ENCODE data around the gene CD70.
A peak's percentile ranks its signal among the peaks of the same experiment; 100 is the strongest.
"Not testable (repeated sequence)": the region's sequence is repeated elsewhere in the genome, so short reads cannot be mapped to it uniquely, and the experiment has no call there.

The CD70 gene, protein sequence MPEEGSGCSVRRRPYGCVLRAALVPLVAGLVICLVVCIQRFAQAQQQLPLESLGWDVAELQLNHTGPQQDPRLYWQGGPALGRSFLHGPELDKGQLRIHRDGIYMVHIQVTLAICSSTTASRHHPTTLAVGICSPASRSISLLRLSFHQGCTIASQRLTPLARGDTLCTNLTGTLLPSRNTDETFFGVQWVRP

DNA sequence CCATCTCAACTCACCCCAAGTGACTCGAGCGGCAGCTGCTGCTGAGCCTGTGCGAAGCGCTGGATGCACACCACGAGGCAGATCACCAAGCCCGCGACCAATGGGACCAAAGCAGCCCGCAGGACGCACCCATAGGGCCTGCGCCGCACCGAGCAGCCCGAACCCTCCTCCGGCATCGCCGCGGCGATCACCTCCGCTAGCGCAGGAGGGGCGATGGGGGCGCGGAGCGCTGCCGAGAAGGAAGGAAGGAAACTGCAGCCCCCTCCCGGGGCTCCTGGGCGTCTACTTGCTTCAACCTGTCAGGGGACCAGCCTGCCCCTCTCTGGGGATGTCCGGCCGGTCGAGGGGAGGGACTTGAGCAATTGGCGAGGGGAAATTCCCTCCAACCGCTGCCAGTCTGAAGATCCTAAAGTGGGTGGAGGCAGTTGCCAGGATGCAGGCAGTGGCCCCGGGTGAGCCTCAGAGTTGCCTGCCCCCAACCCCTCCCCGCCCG lies at the start of gene CD70:
TSS of gene CD70 (minus strand) at position 324 of the 493 bp plus-strand sequence. CDS start at position 176, 148 bp downstream.
- TF ChIP-seq GATA1 (IDR thresholded peaks at IDR 0.05; ENCODE audit: low read depth, low read length) (no peak), POLR2A (IDR thresholded peaks at IDR 0.05; ENCODE audit: low read length) (peak; percentile 84)
- no peak for DNase-seq

DNA sequence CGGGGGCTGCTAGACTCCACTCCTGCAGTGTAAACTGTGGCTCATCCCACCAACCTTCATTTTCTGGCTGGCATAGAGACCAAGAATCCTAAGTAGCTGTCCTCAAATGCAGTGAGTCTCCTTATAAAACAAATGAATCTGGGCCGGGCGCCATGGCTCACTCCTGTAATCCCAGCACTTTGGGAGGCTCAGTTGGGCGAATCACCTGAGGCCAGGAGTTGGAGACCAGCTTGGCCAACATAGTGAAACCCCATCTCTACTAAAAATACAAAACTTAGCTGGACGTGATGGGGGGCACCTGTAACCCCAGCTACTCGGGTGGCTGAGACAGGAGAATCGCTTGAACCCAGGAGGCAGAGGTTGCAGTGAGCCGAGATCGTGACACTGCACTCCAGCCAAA lies 49.4 kb upstream of the CD70 start:
- DNase-seq: not testable (repeated sequence)

DNA sequence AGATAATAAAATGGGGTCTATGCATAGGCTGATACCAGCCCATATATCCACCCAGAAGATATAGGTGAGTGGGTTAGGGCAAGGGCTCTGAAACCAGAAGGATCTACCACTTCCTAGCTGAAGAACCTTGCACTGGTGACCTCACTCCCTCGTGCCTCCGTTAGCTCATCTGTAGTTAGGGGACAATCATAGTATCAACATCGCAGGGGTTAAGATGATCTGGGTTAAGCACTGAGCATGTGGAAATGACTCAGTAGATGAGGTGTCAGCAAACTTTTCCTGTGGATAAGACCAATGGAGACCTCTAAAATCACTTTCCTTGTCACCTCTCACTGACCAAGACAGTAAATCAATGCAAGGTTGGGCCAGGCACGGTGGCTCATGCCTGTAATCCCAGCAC lies 48.5 kb upstream of the CD70 start:
- peak in 1 of 2 experiments; percentile 13 for DNase-seq
- no peak for TF ChIP-seq POLR2A (IDR thresholded peaks at IDR 0.05; ENCODE audit: low read length)
- no peak for TF ChIP-seq GATA1 (IDR thresholded peaks at IDR 0.05; ENCODE audit: low read depth, low read length)

DNA sequence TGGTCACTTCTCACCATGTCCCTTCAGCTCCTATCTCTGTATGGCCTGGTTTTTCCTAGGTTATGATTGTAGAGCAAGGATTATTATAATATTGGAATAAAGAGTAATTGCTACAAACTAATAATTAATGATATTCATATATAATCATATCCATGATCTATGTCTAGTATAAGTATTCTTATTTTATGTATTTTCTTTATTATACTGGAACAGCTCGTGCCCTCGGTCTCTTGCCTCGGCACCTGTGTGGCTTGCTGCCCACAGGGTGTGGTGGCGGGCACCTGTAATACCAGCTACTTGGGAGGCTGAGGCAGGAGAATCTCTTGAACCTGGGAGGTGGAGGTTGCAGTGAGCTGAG lies 42.5 kb upstream of the CD70 start:
- not testable (repeated sequence) for DNase-seq

DNA sequence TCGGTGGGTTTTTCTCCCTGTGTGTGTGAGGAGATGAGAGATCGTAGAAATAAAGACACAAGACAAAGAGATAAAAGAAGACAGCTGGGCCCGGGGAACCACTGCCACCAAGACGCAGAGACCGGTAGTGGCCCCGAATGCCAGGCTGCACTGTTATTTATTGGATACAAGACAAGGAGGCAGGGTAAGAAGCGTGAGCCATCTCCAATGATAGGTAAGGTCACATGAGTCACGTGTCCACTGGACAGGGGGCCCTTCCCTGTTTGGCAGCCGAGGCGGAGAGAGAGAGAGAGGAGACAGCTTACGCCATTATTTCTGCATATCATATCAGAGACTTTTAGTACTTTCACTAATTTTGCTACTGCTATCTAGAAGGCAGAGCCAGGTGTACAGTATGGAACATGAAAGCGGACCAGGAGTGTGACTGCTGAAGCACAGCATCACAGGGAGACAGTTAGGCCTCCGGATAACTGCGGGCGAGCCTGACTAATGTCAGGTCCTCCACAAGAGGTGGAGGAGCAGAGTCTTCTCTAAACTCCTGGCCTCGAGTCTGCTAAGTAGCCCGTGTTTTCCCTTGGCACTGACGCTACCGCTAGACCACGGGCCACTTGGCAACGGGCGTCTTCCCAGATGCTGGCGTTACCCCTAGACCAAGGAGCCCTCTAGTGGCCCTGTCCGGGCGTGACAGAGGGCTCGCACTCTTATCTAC lies 42.0 kb upstream of the CD70 start:
- DNase-seq: peak; percentile 68

DNA sequence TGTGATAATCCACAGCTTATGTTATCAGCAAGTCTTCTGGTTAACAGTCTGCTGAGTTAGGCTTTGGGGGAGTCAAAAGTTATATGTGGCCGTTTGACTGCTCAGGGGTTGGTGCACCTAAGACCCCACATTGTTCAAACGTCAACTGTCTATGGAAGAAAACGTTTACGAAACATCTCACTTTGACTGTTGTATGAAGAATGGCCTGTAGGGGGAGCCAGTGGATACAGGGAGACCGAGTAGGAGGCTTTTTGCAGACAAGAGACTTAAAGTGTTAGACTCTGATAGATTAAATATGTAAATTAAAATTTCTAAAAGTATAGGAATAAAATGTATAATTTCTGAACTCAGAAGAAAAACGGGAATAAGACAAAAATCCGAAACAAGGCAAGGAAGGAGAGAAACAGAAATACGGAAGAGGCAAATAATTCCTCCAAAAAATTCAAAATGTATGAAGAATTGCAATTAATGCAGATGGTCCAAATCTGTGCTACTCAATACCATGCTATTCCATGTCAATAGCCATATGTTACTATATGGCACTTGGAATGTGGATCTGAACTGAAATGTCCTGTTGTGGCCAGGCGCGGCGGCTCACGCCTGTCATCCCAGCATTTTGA lies 41.2 kb upstream of the CD70 start:
- peak; percentile 72 to 86 for DNase-seq
- no peak for TF ChIP-seq GATA1 (IDR thresholded peaks at IDR 0.05; ENCODE audit: low read depth, low read length)
- no peak for TF ChIP-seq POLR2A (IDR thresholded peaks at IDR 0.05; ENCODE audit: low read length)

DNA sequence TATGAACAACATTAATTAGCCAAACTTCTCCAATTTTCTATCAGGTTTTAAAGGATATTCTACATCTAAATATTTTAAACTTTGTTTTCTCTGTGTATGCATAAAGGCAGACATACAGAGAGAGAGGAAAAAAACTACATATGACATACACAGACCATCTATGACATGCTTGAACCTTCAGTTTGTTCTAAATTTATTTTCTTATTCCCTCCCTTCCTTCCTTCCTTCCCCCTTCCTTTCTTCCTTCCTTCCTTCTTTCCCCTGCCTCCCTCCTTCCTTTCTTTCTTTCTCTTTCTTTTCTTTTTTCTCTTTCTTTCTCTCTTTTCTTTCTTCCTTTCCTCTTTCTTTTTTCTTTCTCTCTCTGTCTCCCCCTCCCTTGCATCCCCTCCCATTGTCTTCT lies 35.8 kb upstream of the CD70 start:
- no peak for TF ChIP-seq GATA1 (IDR thresholded peaks at IDR 0.05; ENCODE audit: low read depth, low read length)
- DNase-seq: no peak

DNA sequence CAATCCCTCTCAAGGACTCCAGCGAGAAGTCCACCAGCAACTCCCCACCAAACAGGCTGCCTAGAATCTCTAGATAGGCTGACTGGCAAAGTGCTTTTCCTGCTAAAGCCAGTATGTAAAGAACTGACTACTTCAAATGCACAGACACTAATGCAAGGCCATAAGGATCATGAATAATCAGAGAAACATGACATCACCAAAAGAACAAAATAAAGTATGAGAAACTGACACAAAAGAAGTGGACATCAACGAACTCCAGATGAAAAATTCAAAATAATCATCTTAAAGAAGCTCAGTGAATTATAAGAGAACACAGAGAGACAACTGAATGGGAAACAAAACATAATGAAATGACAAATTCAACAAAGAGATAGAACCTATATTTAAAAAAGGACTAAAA lies 26.4 kb upstream of the CD70 start:
- TF ChIP-seq POLR2A (IDR thresholded peaks at IDR 0.05; ENCODE audit: low read length) (no peak), GATA1 (IDR thresholded peaks at IDR 0.05; ENCODE audit: low read depth, low read length) (no peak)
- no peak for DNase-seq

DNA sequence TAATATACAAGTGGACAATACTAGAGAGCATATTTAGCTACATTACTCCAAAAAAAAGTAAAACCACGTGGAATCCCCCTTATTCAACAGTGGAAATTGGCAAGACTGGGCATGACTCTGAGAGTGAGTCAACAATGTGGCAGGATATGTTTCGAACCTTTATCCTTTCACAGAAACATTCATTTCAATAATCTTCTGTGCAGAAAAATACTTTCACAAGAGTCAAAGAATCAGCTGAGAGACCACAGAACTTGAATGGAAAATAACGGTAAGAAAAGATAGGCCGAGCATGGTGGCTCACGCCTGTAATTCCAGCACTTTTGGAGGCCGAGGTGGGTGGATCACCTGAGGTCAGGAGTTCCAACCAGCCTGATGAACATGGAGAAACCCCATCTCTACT lies 25.1 kb upstream of the CD70 start:
- DNase-seq: no peak
- TF ChIP-seq POLR2A (IDR thresholded peaks at IDR 0.05; ENCODE audit: low read length): no peak
- no peak for TF ChIP-seq GATA1 (IDR thresholded peaks at IDR 0.05; ENCODE audit: low read depth, low read length)

DNA sequence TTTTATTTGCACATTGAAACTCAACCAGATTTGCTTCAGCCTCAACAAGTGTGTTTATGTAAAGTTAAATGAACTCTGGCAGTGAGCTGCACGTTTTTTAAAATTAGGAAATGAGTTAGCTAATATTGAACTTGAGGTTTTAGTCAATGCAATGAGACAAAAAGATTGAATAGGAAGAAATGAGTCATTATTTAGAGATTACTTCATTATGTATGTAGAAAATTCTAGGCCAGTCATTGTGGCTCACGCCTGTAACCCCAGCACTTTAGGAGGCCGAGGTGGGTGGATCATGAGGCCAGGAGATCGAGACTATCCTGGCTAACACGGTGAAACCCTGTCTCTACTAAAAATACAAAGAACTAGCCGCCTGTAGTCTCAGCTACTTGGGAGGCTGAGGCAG lies 22.8 kb upstream of the CD70 start:
- TF ChIP-seq POLR2A (IDR thresholded peaks at IDR 0.05; ENCODE audit: low read length) (no peak), GATA1 (IDR thresholded peaks at IDR 0.05; ENCODE audit: low read depth, low read length) (no peak)
- no peak for DNase-seq

DNA sequence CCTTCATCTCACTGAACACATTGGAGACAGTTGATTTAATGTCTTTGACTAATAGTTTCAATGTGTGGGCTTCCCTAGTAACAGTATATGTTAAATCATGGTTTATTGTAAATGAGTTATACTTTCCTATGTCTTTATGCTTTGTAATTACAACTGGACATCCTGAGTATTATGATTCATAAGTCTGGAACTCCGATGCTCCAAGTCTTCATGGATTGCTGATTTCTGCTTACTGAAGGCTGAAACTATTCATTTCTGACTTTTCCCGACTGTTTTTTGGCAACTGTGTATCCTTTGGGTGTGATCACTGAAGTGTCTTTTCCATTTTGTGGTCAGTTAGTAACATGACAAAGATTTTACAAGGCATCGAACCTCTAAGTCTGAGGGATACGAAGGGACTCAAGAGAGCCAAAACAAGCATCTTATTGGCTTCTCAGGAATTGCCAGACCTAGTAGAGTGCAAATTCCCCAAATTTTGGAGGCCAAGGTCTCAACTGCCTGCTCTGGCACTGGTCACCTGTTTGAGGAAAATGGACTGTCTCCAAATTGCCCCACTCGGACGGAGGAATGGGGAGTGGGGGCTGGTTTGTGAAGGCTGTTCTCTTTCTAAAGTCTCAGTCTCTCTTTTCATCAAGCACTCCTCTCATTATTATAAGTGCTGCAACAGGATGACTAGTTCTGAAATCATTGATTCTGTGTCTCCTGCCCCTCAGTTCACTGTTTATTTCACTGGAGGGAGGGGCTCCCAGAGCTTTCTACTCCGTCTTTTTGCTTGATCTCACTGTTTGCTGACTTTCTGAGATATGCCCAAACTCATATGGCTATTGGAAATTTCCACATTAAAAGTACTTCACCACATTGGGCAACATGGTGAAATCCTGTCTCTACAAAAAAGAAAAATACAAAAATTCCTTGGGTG lies 20.2 kb upstream of the CD70 start:
- no peak for DNase-seq
- TF ChIP-seq POLR2A (IDR thresholded peaks at IDR 0.05; ENCODE audit: low read length) (no peak), GATA1 (IDR thresholded peaks at IDR 0.05; ENCODE audit: low read depth, low read length) (no peak)

DNA sequence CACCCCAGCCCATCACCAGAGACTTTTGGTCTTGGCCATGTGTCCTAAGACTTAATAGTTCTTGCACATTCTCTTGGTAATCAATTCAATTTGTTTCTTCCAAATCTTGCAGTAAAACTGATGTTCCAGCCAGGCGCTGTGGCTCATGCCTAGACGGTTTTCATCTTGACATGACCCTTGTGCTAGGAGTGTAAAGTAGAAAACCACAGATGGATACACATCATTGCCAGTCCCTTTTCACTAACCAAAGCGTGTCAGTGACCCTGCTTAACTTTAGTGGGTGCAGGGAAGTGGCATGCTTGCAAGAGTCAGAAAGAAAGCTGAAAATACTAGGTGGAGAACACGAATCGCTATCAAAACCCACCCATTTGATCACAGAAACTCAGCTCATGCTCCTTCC lies 18.0 kb upstream of the CD70 start:
- no peak for DNase-seq
- TF ChIP-seq GATA1 (IDR thresholded peaks at IDR 0.05; ENCODE audit: low read depth, low read length): no peak
- no peak for TF ChIP-seq POLR2A (IDR thresholded peaks at IDR 0.05; ENCODE audit: low read length)

DNA sequence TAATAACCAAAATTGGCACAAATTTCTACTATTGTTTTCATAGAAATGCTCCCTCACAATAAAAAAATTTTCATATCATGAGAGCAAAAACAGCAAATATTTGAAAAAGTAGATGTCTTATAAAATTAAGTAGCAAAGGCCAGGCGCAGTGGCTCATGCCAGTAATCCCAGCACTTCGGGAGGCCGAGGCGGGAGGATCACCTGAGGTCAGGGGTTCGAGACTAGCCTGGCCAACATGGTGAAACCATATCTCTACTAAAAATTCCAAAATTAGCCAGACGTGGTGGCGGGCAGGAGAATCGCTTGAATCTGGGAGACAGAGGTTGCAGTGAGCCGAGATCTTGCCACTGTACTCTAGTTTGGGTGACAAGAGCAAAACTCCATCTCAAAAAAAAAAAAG lies 17.2 kb upstream of the CD70 start:
- not testable (repeated sequence) for DNase-seq

DNA sequence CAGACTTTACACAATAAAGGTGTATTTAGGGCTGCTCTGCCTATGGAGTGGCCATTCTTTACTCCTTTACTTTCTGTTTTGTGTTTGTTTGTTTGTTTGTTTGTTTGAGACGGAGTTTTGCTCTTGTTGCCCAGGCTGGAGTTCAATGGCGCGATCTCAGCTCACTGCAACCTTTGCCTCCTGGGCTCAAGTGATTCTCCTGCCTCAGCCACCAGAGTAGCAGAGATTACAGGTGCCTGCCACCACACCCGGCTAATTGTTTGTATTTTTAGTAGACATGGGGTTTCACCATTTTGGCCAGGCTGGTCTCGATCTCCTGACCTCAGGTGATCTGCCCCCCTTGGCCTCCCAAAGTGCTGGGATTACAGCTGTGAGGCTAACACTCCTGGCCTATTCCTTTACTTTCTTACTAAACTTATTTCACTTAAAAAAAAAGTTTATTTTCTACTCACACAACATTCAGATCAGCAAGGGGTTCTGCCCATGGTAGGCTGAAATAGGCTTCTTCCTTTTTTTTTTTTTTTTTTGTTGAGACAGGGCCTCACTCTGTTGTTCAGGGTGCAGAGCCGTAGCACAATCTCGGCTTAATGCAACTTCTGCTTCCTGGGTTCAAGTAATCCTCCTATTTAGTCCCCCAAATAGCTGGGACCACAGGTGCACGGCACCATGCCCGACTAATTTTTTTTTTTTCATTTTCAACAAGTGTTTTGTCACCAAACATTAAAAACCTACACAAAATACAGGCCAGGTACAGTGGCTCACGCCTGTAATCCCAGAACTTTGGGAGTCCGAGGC lies 15.5 kb upstream of the CD70 start:
- not testable (repeated sequence) for DNase-seq

Measured in erythroblast (primary cell).